Caco-2 (cell line): Measurements from ENCODE around the gene RNF13. TPM values are rescaled to one million over a fixed set of nuclear protein-coding genes. Genes with fewer than 3 reads are reported as not detected.

Experiments
- BruUV-seq: library from RNA; stranded (reverse); fragments of 400-500 nt; replicated peaks from 2 replicates; lab custom pipeline; 2021; lab: Mats Ljungman, UMichigan
- CTCF ChIA-PET: fragments of 300-600 bp; sonication (Branson Sonifier 250); formaldehyde crosslinking; loops from one replicate; lab custom pipeline; 2022; ENCODE audit warnings: antibody characterized with exemption; lab: Charles Lee
- POLR2A ChIA-PET: fragments of 300-600 bp; sonication (Branson Sonifier 250); formaldehyde crosslinking; loops from one replicate; lab custom pipeline; 2022; ENCODE audit warnings: antibody characterized with exemption; lab: Charles Lee
- DNase-seq, 2 experiments: peaks; one replicate each; pipeline versions ENCODE4 v3.0.0 to v3.0.0-alpha.2; 2020 to 2022
- H3K27me3 ChIP-seq: replicated peaks from 2 replicates; pipeline ENCODE4 v1.6.0; 2011; ENCODE audit warnings: low read length; ENCODE audit not compliant: control insufficient read depth, insufficient read depth
- H3K36me3 ChIP-seq: 2 replicates; pipeline ENCODE4 v1.5.1; 2011; ENCODE audit warnings: low read length; ENCODE audit not compliant: control insufficient read depth, insufficient read depth
- H3K4me1 ChIP-seq: fragments of 250-450 bp; sonication (Bioruptor Pico); 2 replicates; pipeline ENCODE4 v1.5.1; 2020; ENCODE audit warnings: mild to moderate bottlenecking
- H3K4me3 ChIP-seq: 2 replicates; pipeline ENCODE4 v1.5.1; 2011; ENCODE audit warnings: low read depth, mild to moderate bottlenecking, control low read depth, low read length
- H3K9me3 ChIP-seq: fragments of 250-450 bp; sonication (Bioruptor Pico); 2 replicates; pipeline ENCODE4 v1.5.1; 2020; ENCODE audit warnings: mild to moderate bottlenecking, moderate library complexity
- H3K27ac Mint-ChIP-seq: one replicate; pipeline ENCODE4 v1.8.0; 2022; ENCODE audit warnings: mixed read lengths; ENCODE audit not compliant: unreplicated experiment
- H3K27me3 Mint-ChIP-seq: one replicate; pipeline ENCODE4 v1.8.0; 2022; ENCODE audit warnings: mixed read lengths; ENCODE audit not compliant: insufficient read depth, unreplicated experiment
- H3K36me3 Mint-ChIP-seq: one replicate; pipeline ENCODE4 v1.8.0; 2022; ENCODE audit warnings: mild to moderate bottlenecking, mixed read lengths; ENCODE audit not compliant: insufficient read depth, unreplicated experiment
- H3K4me1 Mint-ChIP-seq: one replicate; pipeline ENCODE4 v1.8.0; 2022; ENCODE audit warnings: low read depth, mixed read lengths; ENCODE audit not compliant: unreplicated experiment
- H3K4me3 Mint-ChIP-seq: one replicate; pipeline ENCODE4 v1.8.0; 2022; ENCODE audit warnings: mild to moderate bottlenecking, moderate library complexity, mixed read lengths; ENCODE audit not compliant: unreplicated experiment
- H3K9me3 Mint-ChIP-seq: one replicate; pipeline ENCODE4 v1.8.0; 2022; ENCODE audit warnings: mixed read lengths; ENCODE audit not compliant: unreplicated experiment
- intact Hi-C: fragments of 100-400 bp; cut with micrococcal nuclease; formaldehyde crosslinking; loops from one replicate; pipeline ENCODE4 v1.10.0; 2022; ENCODE audit not compliant: unreplicated experiment
- total RNA-seq: library from RNA; stranded (reverse); gene quantifications from 2 replicates; pipeline ENCODE4 v1.2.3, GENCODE V29; 2022
- TF ChIP-seq, protein P1 (sequence below), 2 experiments: fragments of 200-600 bp in 1 of 2; IDR thresholded peaks; 1 replicate in 1 of 2; 2 replicates in 1 of 2; pipeline versions ENCODE4 v1.5.1 to v1.8.0; 2011 to 2022; ENCODE audit warnings: antibody characterized with exemption in 1 of 2, control low read depth in 1 of 2, inconsistent platforms in 1 of 2, low read depth in 1 of 2, low read length in 1 of 2, mild to moderate bottlenecking in 1 of 2, moderate library complexity in 1 of 2; ENCODE audit not compliant: insufficient read depth in 1 of 2, severe bottlenecking in 1 of 2, unreplicated experiment in 1 of 2

RNF13 gene
- total RNA-seq, 1 experiment from 2014 or later: 44.2 TPM

DNA sequence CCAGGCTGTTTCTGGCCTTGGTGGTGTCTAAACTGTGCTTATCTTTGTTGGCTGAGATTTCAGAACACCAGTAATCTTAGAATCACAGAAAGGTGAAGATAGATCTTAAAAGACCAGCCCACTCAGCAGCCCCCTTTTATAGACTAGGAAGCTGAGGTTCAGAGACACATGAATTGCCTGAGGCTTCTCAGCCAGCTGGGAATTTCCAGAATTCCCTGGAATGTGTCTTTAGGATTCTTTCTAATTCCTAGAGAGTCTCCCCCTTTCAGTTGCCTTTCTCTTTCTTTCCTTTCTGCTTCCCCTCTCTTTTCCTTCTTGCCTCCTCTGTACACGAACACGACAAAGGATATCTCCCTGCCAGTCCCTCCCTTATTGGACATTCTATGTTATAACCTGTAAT lies 40.2 kb upstream of the RNF13 start:
- ChIA-PET CTCF (interaction anchor here (0.6 kb wide), 1 partner anchor 1427 kb away, joined by 3 read pairs; no protein-coding TSS in a partner anchor), POLR2A (interaction anchor here (0.5 kb wide), 1 partner anchor 826 kb away, joined by 3 read pairs; no protein-coding TSS in a partner anchor)
- DNase-seq: no peak
- no peaks in the 10 kb centered on the region for H3K27me3 Mint-ChIP-seq
- Histone ChIP-seq H3K4me3 (no peak overlapping the region), H3K4me1 (peaks cover 21% of the 10 kb centered on the region), H3K36me3 (no peaks in the 10 kb centered on the region), H3K9me3 (no peaks in the 10 kb centered on the region), H3K27me3 (no peaks in the 10 kb centered on the region)
- H3K4me1 Mint-ChIP-seq: peaks cover 24% of the 10 kb centered on the region
- BruUV-seq: no TSS peak
- H3K27ac Mint-ChIP-seq: no peak overlapping the region
- no peak overlapping the region for H3K4me3 Mint-ChIP-seq
- peaks cover 8% of the 10 kb centered on the region for H3K9me3 Mint-ChIP-seq
- no peaks in the 10 kb centered on the region for H3K36me3 Mint-ChIP-seq
- intact Hi-C loops: loop anchor here (5.0 kb wide), 1 partner anchor 261 kb away; no protein-coding TSS in a partner anchor
- TF ChIP-seq, protein P1, sequence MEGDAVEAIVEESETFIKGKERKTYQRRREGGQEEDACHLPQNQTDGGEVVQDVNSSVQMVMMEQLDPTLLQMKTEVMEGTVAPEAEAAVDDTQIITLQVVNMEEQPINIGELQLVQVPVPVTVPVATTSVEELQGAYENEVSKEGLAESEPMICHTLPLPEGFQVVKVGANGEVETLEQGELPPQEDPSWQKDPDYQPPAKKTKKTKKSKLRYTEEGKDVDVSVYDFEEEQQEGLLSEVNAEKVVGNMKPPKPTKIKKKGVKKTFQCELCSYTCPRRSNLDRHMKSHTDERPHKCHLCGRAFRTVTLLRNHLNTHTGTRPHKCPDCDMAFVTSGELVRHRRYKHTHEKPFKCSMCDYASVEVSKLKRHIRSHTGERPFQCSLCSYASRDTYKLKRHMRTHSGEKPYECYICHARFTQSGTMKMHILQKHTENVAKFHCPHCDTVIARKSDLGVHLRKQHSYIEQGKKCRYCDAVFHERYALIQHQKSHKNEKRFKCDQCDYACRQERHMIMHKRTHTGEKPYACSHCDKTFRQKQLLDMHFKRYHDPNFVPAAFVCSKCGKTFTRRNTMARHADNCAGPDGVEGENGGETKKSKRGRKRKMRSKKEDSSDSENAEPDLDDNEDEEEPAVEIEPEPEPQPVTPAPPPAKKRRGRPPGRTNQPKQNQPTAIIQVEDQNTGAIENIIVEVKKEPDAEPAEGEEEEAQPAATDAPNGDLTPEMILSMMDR (IDR thresholded peaks at IDR 0.05; ENCODE audit: insufficient read depth in 1 of 2, low read depth in 1 of 2, low read length in 1 of 2, severe bottlenecking in 1 of 2, unreplicated experiment in 1 of 2): no peak

DNA sequence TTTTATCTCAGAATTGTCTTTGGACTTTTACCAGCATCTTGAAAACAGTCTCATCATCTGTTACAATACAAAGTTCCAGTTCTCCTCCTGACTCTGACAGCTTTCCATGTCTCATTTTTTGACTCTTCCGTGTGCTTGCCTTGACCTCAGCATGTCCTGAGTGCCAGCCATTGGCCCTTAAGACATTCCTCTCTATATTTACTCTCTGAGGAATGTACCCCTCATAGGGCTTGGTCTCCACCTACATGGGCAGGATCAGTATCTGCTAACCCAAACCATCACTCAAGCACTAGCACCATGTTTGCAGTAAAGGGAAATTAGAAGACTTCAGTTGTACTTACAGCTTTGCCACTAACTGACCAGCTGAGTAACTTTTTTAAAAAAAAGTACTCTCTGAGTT lies 36.8 kb upstream of the RNF13 start:
- H3K4me3 ChIP-seq: no peak overlapping the region
- no peaks in the 10 kb centered on the region for H3K36me3 ChIP-seq
- intact Hi-C loops: no loop called here
- no peak for DNase-seq
- ChIA-PET POLR2A (no interaction called here), CTCF (interaction anchor here (0.6 to 1.2 kb wide), 2 partner anchors 10 to 20 kb away, joined by 3 read pairs; no protein-coding TSS in a partner anchor)
- H3K4me1 Mint-ChIP-seq: peaks cover 37% of the 10 kb centered on the region
- no peak overlapping the region for H3K27ac Mint-ChIP-seq
- no peaks in the 10 kb centered on the region for H3K27me3 ChIP-seq
- no peaks in the 10 kb centered on the region for H3K9me3 ChIP-seq
- H3K36me3 Mint-ChIP-seq: no peaks in the 10 kb centered on the region
- peaks cover 9% of the 10 kb centered on the region for H3K9me3 Mint-ChIP-seq
- peaks cover 22% of the 10 kb centered on the region for H3K4me1 ChIP-seq
- H3K4me3 Mint-ChIP-seq: no peak overlapping the region
- no TSS peak for BruUV-seq
- TF ChIP-seq, protein P1 (IDR thresholded peaks at IDR 0.05; ENCODE audit: insufficient read depth in 1 of 2, low read depth in 1 of 2, low read length in 1 of 2, severe bottlenecking in 1 of 2, unreplicated experiment in 1 of 2): no peak
- no peaks in the 10 kb centered on the region for H3K27me3 Mint-ChIP-seq

DNA sequence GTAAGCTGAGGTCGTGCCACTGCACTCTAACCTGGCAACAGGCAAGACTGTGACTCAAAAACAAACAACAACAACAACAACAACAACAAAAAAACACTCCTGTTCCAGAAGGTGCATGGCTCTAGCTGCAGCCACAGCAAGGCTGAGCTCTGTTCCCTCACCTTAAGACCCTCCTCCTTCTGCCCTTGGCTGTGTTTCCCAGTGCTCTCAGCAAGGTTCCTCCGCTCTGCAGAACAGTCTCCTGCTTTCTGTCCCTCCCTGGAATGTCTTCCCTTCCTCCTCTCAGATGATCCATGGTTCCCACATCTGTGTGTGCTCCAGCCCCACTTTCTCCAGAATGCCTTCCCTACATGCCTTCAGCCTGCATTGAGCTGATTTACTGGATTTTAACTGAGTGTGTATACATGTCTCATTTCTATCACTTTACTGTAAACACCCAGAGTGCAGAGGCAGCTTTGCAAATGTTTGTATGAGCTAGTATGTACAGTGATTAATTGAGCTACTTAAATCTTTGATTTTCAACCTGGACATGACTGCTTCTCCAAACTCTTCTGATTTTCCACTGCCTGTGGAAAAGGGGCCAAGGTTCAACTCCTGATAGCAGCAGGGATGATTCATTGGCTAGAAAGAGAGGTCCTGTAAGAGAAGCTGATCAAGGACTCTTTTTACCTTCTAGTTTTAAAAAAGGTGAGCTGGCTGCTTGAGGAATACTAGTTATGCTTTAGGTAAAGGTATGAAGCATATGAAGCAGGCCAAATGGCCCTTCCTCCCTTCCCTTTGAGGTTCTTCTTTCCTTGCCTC lies 35.4 kb upstream of the RNF13 start:
- H3K4me3 Mint-ChIP-seq: no peak overlapping the region
- H3K9me3 ChIP-seq: no peaks in the 10 kb centered on the region
- CTCF ChIA-PET: interaction anchor here (0.8 to 1.2 kb wide), 2 partner anchors 12 to 30 kb away, joined by 3 read pairs; no protein-coding TSS in a partner anchor
- no peaks in the 10 kb centered on the region for H3K27me3 Mint-ChIP-seq
- H3K4me1 ChIP-seq: peaks cover 22% of the 10 kb centered on the region
- H3K36me3 Mint-ChIP-seq: no peaks in the 10 kb centered on the region
- H3K36me3 ChIP-seq: no peaks in the 10 kb centered on the region
- no TSS peak for BruUV-seq
- TF ChIP-seq, protein P1 (IDR thresholded peaks at IDR 0.05; ENCODE audit: insufficient read depth in 1 of 2, low read depth in 1 of 2, low read length in 1 of 2, severe bottlenecking in 1 of 2, unreplicated experiment in 1 of 2): no peak
- H3K4me1 Mint-ChIP-seq: peaks cover 37% of the 10 kb centered on the region
- H3K4me3 ChIP-seq: no peak overlapping the region
- POLR2A ChIA-PET: no interaction called here
- H3K27ac Mint-ChIP-seq: no peak overlapping the region
- DNase-seq: no peak
- no peaks in the 10 kb centered on the region for H3K27me3 ChIP-seq
- intact Hi-C loops: no loop called here
- H3K9me3 Mint-ChIP-seq: peaks cover 9% of the 10 kb centered on the region
